Measurements from ENCODE around the gene SYT11.

Gene SYT11

GRCh38 chr1:155880251-155880650 is 20.9 kb downstream of the SYT11 start:
- no peak for DNase-seq (ENCODE audit: low read depth)

GRCh38 chr1:155880950-155881349 is 21.6 kb downstream of the SYT11 start:
- DNase-seq (ENCODE audit: low read depth): no peak
- H3K4me3 ChIP-seq (replicated peaks; ENCODE audit: low read depth, low read length): no peak overlapping the region
- TF ChIP-seq CTCF (IDR thresholded peaks at IDR 0.05; ENCODE audit: low read length, missing control alignments): no peak

More at GRCh38 chr1:155880251-155880650, 20.9 kb downstream of the SYT11 start:
- no peak overlapping the region for H3K4me3 ChIP-seq (replicated peaks; ENCODE audit: low read depth, low read length)
- TF ChIP-seq CTCF (IDR thresholded peaks at IDR 0.05; ENCODE audit: low read length, missing control alignments): no peak

GRCh38 chr1:155882235-155882634 is 22.9 kb downstream of the SYT11 start:
- DNase-seq (ENCODE audit: low read depth): no peak
- no peak for TF ChIP-seq CTCF (IDR thresholded peaks at IDR 0.05; ENCODE audit: low read length, missing control alignments)
- H3K4me3 ChIP-seq (replicated peaks; ENCODE audit: low read depth, low read length): no peak overlapping the region

- H3K4me3 ChIP-seq (replicated peaks; ENCODE audit: low read depth, low read length): no peak overlapping the region
- DNase-seq (ENCODE audit: low read depth): no peak
- no peak for TF ChIP-seq CTCF (IDR thresholded peaks at IDR 0.05; ENCODE audit: low read length, missing control alignments)
Observed at GRCh38 chr1:155882766-155883165, 23.4 kb downstream of the SYT11 start.

GRCh38 chr1:155884031-155884960 is 24.9 kb downstream of the SYT11 start:
- no peak for DNase-seq (ENCODE audit: low read depth)
- no peak for TF ChIP-seq CTCF (IDR thresholded peaks at IDR 0.05; ENCODE audit: low read length, missing control alignments)
- H3K4me3 ChIP-seq (replicated peaks; ENCODE audit: low read depth, low read length): no peak overlapping the region

GRCh38 chr1:155884982-155885381 is 25.6 kb downstream of the SYT11 start:
- no peak for TF ChIP-seq CTCF (IDR thresholded peaks at IDR 0.05; ENCODE audit: low read length, missing control alignments)
- no peak overlapping the region for H3K4me3 ChIP-seq (replicated peaks; ENCODE audit: low read depth, low read length)
- DNase-seq (ENCODE audit: low read depth): no peak

GRCh38 chr1:155888481-155888880 is 29.1 kb downstream of the SYT11 start:
- no peak for TF ChIP-seq CTCF (IDR thresholded peaks at IDR 0.05; ENCODE audit: low read length, missing control alignments)
- DNase-seq (ENCODE audit: low read depth): no peak
- no peak overlapping the region for H3K4me3 ChIP-seq (replicated peaks; ENCODE audit: low read depth, low read length)

Data from fibroblast of pulmonary artery (primary cell).